DND-41 (cell line): ENCODE measurements around the gene C1orf35.

Source experiments
- EZH2 ChIP-seq: IDR thresholded peaks from 3 replicates; pipeline ENCODE4 v1.6.1; 2012; ENCODE audit warnings: borderline replicate concordance, low read depth, mild to moderate bottlenecking, moderate library complexity, low read length, inconsistent platforms; ENCODE audit not compliant: severe bottlenecking
- TF ChIP-seq, protein P1 (sequence below): IDR thresholded peaks from 2 replicates; pipeline ENCODE4 v1.5.1; 2012; ENCODE audit warnings: borderline replicate concordance, low read length, moderate library complexity, mild to moderate bottlenecking; ENCODE audit not compliant: poor library complexity, severe bottlenecking; ENCODE audit errors: extremely low read depth

DNA sequence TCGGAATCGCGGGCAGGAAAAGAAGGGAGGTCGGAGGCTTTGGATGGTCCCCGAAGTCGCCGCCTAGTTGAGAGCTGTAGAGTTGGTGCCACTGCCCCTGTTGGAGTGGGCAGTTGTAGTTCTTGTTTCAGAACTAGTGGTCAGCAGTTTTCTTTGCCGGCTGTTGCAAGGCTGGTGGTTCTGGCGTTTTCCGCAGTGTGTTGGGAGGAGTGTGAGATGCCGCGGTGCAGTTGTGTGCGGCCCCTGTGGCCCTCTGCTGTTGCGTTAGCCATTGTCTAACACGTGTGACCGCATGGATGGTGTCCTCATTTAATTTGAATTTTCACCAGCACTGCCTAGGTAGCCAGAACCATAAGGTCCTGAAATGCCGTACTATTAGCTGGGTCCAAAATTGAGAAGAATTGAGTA, 19.2 kb downstream of the C1orf35 start:
- TF ChIP-seq, protein P1, sequence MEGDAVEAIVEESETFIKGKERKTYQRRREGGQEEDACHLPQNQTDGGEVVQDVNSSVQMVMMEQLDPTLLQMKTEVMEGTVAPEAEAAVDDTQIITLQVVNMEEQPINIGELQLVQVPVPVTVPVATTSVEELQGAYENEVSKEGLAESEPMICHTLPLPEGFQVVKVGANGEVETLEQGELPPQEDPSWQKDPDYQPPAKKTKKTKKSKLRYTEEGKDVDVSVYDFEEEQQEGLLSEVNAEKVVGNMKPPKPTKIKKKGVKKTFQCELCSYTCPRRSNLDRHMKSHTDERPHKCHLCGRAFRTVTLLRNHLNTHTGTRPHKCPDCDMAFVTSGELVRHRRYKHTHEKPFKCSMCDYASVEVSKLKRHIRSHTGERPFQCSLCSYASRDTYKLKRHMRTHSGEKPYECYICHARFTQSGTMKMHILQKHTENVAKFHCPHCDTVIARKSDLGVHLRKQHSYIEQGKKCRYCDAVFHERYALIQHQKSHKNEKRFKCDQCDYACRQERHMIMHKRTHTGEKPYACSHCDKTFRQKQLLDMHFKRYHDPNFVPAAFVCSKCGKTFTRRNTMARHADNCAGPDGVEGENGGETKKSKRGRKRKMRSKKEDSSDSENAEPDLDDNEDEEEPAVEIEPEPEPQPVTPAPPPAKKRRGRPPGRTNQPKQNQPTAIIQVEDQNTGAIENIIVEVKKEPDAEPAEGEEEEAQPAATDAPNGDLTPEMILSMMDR = no peak
- TF ChIP-seq EZH2 = no peak
